Measurements from ENCODE around the gene SLC8A3.

- TF ChIP-seq JUNB (CRISPR knock-in tag; IDR thresholded peaks at IDR 0.05; ENCODE audit: borderline replicate concordance) = no peak
- TF ChIP-seq, protein P1, sequence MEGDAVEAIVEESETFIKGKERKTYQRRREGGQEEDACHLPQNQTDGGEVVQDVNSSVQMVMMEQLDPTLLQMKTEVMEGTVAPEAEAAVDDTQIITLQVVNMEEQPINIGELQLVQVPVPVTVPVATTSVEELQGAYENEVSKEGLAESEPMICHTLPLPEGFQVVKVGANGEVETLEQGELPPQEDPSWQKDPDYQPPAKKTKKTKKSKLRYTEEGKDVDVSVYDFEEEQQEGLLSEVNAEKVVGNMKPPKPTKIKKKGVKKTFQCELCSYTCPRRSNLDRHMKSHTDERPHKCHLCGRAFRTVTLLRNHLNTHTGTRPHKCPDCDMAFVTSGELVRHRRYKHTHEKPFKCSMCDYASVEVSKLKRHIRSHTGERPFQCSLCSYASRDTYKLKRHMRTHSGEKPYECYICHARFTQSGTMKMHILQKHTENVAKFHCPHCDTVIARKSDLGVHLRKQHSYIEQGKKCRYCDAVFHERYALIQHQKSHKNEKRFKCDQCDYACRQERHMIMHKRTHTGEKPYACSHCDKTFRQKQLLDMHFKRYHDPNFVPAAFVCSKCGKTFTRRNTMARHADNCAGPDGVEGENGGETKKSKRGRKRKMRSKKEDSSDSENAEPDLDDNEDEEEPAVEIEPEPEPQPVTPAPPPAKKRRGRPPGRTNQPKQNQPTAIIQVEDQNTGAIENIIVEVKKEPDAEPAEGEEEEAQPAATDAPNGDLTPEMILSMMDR (CRISPR knock-in tag; IDR thresholded peaks at IDR 0.05) = no peak
Observed at GRCh38 chr14:70011708-70012107, 177.0 kb downstream of the SLC8A3 start.
